Measurements from ENCODE around the gene SUPT5H. TPM values are rescaled to one million over a fixed set of nuclear protein-coding genes. Genes with fewer than 3 reads are reported as not detected.

Gene SUPT5H
- total and polyA plus RNA-seq, 2 of the 13 experiments (the other 11 are each of a cell fraction or from before 2014, with no cell fraction given): 48.2 to 51.7 TPM

GRCh38 chr19:39445196-39446111 lies at the start of gene SUPT5H (continued):
- TF ChIP-seq ZNF839 (CRISPR knock-in tag; IDR thresholded peaks at IDR 0.05; ENCODE audit: borderline replicate concordance): peak; percentile 69; the same call in 1 of the 2 replicates
- no peak for TF ChIP-seq ATF7 (IDR thresholded peaks at IDR 0.05)
- no peak; the same call in 1 of the 2 replicates for TF ChIP-seq ATF7 (CRISPR knock-in tag; IDR thresholded peaks at IDR 0.05)
- TF ChIP-seq ZNF576 (CRISPR knock-in tag; IDR thresholded peaks at IDR 0.05): no peak
- TF ChIP-seq REXO4 (CRISPR knock-in tag; IDR thresholded peaks at IDR 0.05; ENCODE audit: borderline replicate concordance): no peak
- 0 out of 2 replicates have a peak, but pooled peaks have one; percentile 53 for TF ChIP-seq ZNF30 (CRISPR knock-in tag; IDR thresholded peaks at IDR 0.05)
- no peak for TF ChIP-seq NBN (conservative IDR thresholded peaks at IDR 0.05)
- peak; percentile 43; the same call in 1 of the 2 replicates for TF ChIP-seq ZNF670 (CRISPR knock-in tag; IDR thresholded peaks at IDR 0.05; ENCODE audit: borderline replicate concordance)
- no peak for TF ChIP-seq ATF6 (CRISPR knock-in tag; conservative IDR thresholded peaks at IDR 0.05)
- TF ChIP-seq ZNF292 (CRISPR knock-in tag; IDR thresholded peaks at IDR 0.05; ENCODE audit: borderline replicate concordance, low read depth): 0 out of 2 replicates have a peak, but pooled peaks have one; percentile 36
- no peak for TF ChIP-seq CBX1 (IDR thresholded peaks at IDR 0.05; ENCODE audit: low read depth)
- peak; percentile 96 for TF ChIP-seq HNF1B (CRISPR knock-in tag; IDR thresholded peaks at IDR 0.05)
- peak; percentile 98 for TF ChIP-seq SPEN (CRISPR knock-in tag; IDR thresholded peaks at IDR 0.05; ENCODE audit: low read depth)
- TF ChIP-seq ZNF18 (CRISPR knock-in tag; IDR thresholded peaks at IDR 0.05; ENCODE audit: insufficient replicate concordance): peak; percentile 42
- peak; percentile 41; the same call in 1 of the 2 replicates for TF ChIP-seq ZFP36L2 (CRISPR knock-in tag; IDR thresholded peaks at IDR 0.05)
- no peak for TF ChIP-seq ZFAT (CRISPR knock-in tag; conservative IDR thresholded peaks at IDR 0.05)
- TF ChIP-seq POLR2AphosphoS2 (IDR thresholded peaks at IDR 0.05; ENCODE audit: low read depth, low read length): no peak
- peak; percentile 86; the same call in 1 of the 2 replicates for TF ChIP-seq ZNF546 (CRISPR knock-in tag; conservative IDR thresholded peaks at IDR 0.05)
